Endothelial cell of umbilical vein (primary cell): ENCODE results near the gene MAN2A1. TPM values are rescaled to one million over a fixed set of nuclear protein-coding genes. Genes with fewer than 3 reads are reported as not detected.
A peak's percentile ranks its signal among the peaks of the same experiment; 100 is the strongest.

ENCODE experiments used
- BruUV-seq: library from RNA; stranded (reverse); fragments of 400-500 nt; replicated peaks from 2 replicates; lab custom pipeline; 2021; lab: Mats Ljungman, UMichigan
- CTCF ChIA-PET: fragments of 300-600, 350-600 bp; sonication (Branson Sonifier 250); formaldehyde crosslinking; loops from one replicate; lab custom pipeline; 2021; ENCODE audit warnings: antibody characterized with exemption, inconsistent platforms; lab: Charles Lee
- POLR2A ChIA-PET: fragments of 300-600, 350-600 bp; sonication (Branson Sonifier 250); formaldehyde crosslinking; loops from one replicate; lab custom pipeline; 2021; ENCODE audit warnings: antibody characterized with exemption, inconsistent platforms; lab: Charles Lee
- DNase-seq: peaks from one replicate; pipeline ENCODE4 v3.0.0-alpha.2; 2011; ENCODE audit warnings: low read depth, low spot score
- FAIRE-seq: peaks from 2 replicates; lab custom pipeline; 2011; peaks lifted over from hg19 to GRCh38; lab: Jason Lieb, UNC
- H2AFZ ChIP-seq: 2 replicates; pipeline ENCODE4 v1.6.0; 2012; ENCODE audit warnings: low read depth, low read length, control low read depth, inconsistent platforms
- H3K27ac ChIP-seq: 2 replicates; pipeline ENCODE4 v1.5.1; 2011; ENCODE audit warnings: low read depth, mild to moderate bottlenecking, control low read depth, low read length, moderate library complexity; ENCODE audit not compliant: insufficient read depth
- H3K27me3 ChIP-seq, 2 experiments: 2 replicates each; pipeline versions ENCODE4 v1.6.0 to v1.6.1; 2011; ENCODE audit warnings: low read length in 2 of 2, mixed read lengths in 1 of 2; ENCODE audit not compliant: control insufficient read depth in 2 of 2, insufficient read depth in 2 of 2
- H3K36me3 ChIP-seq, 2 experiments: 2 replicates in 1 of 2; 3 replicates in 1 of 2; pipeline ENCODE4 v1.5.1; 2011; ENCODE audit warnings: low read length in 2 of 2, mild to moderate bottlenecking in 1 of 2, moderate library complexity in 1 of 2; ENCODE audit not compliant: control insufficient read depth in 2 of 2, insufficient read depth in 2 of 2; ENCODE audit errors: extremely low read depth in 1 of 2
- H3K4me1 ChIP-seq: 3 replicates; pipeline ENCODE4 v1.5.1; 2011; ENCODE audit warnings: mild to moderate bottlenecking, low read length; ENCODE audit not compliant: control insufficient read depth, insufficient read depth; ENCODE audit errors: extremely low read depth
- H3K4me2 ChIP-seq: 2 replicates; pipeline ENCODE4 v1.6.1; 2011; ENCODE audit warnings: low read length, control low read depth, mixed read lengths; ENCODE audit not compliant: insufficient read depth
- H3K4me3 ChIP-seq, 3 experiments: fragments of 200-600 bp in 1 of 3; sonication (generic), shearing (Covaris generic) in 1 of 3; replicated peaks in 1 of 3; 2 replicates each; pipeline ENCODE4 v1.5.1; 2011 to 2016; ENCODE audit warnings: control low read depth in 3 of 3, low read length in 3 of 3, mild to moderate bottlenecking in 2 of 3, inconsistent platforms in 1 of 3, low read depth in 1 of 3, moderate library complexity in 1 of 3; ENCODE audit not compliant: insufficient read depth in 1 of 3
- H3K79me2 ChIP-seq: 2 replicates; pipeline ENCODE4 v1.6.0; 2012; ENCODE audit warnings: low read length, inconsistent platforms; ENCODE audit not compliant: control insufficient read depth, insufficient read depth
- H3K9ac ChIP-seq: replicated peaks from 2 replicates; pipeline ENCODE3; 2011; ENCODE audit warnings: low read length, control low read depth; ENCODE audit not compliant: insufficient read depth; ENCODE audit errors: extremely low read depth
- H3K9me1 ChIP-seq: replicated peaks from 3 replicates; pipeline ENCODE4 v1.6.0; 2011; ENCODE audit warnings: mild to moderate bottlenecking, low read length; ENCODE audit not compliant: control insufficient read depth, insufficient read depth; ENCODE audit errors: extremely low read depth
- H3K9me3 ChIP-seq: replicated peaks from 2 replicates; pipeline ENCODE4 v1.5.1; 2012; ENCODE audit warnings: low read length, inconsistent platforms; ENCODE audit not compliant: control insufficient read depth, insufficient read depth
- H4K20me1 ChIP-seq: replicated peaks from 2 replicates; pipeline ENCODE3; 2011; ENCODE audit warnings: mild to moderate bottlenecking, low read length; ENCODE audit not compliant: control insufficient read depth, insufficient read depth; ENCODE audit errors: extremely low read depth
- CTCF ChIP-seq, 2 donors: IDR thresholded peaks; 1 replicate in 1 of 2; 2 replicates in 1 of 2; pipeline ENCODE4 v1.5.1; 2011; ENCODE audit warnings: low read length in 2 of 2, mild to moderate bottlenecking in 2 of 2, moderate library complexity in 2 of 2, control low read depth in 1 of 2, inconsistent platforms in 1 of 2, low read depth in 1 of 2; ENCODE audit not compliant: insufficient read depth in 1 of 2; ENCODE audit errors: extremely low read depth in 1 of 2
- EZH2 ChIP-seq: IDR thresholded peaks from 2 replicates; pipeline ENCODE4 v1.6.1; 2012; ENCODE audit warnings: borderline replicate concordance, low read depth, mild to moderate bottlenecking, moderate library complexity, low read length, inconsistent platforms; ENCODE audit not compliant: severe bottlenecking
- FOS ChIP-seq: IDR thresholded peaks from 2 replicates; pipeline ENCODE4 v1.6.1; 2011; ENCODE audit warnings: mild to moderate bottlenecking, low read length, moderate library complexity, borderline replicate concordance; ENCODE audit not compliant: insufficient read depth
- GATA2 ChIP-seq: IDR thresholded peaks from 2 replicates; pipeline ENCODE4 v1.7.0; 2011; ENCODE audit warnings: low read depth, mild to moderate bottlenecking, moderate library complexity, mixed read lengths, low read length; ENCODE audit not compliant: insufficient read length, insufficient read depth
- JUN ChIP-seq: IDR thresholded peaks from 2 replicates; pipeline ENCODE4 v1.6.1; 2011; ENCODE audit warnings: borderline replicate concordance, low read depth; ENCODE audit not compliant: insufficient read length, insufficient read depth
- MAX ChIP-seq: IDR thresholded peaks from 2 replicates; pipeline ENCODE4 v1.6.1; 2011; ENCODE audit not compliant: insufficient read depth, insufficient read length
- MYC ChIP-seq: IDR thresholded peaks from one replicate; pipeline ENCODE4 v1.6.1; 2011; ENCODE audit warnings: mild to moderate bottlenecking, low read depth, low read length
- POLR2A ChIP-seq: IDR thresholded peaks from 2 replicates; pipeline ENCODE4 v1.6.1; 2012; ENCODE audit warnings: low read depth, mild to moderate bottlenecking, control low read depth, low read length
- POLR2AphosphoS5 ChIP-seq: IDR thresholded peaks from 2 replicates; pipeline ENCODE4 v1.6.1; 2012; ENCODE audit warnings: low read depth, mild to moderate bottlenecking, control low read depth, low read length, moderate library complexity; ENCODE audit not compliant: insufficient read depth
- dilution Hi-C: fragments of 300-500 bp; cut with MboI; formaldehyde crosslinking; loops from one replicate; pipeline ENCODE4 v1.15.0; 2019; ENCODE audit warnings: low sequenced_read_pairs; ENCODE audit not compliant: extremely low pct_ligation_motif_present
- intact Hi-C: fragments of 100-400 bp; cut with micrococcal nuclease; formaldehyde crosslinking; loops from one replicate; pipeline ENCODE4 v1.10.0; 2022
- polyA plus RNA-seq, 4 experiments: library from polyadenylated mRNA; depleted of rRNA in 3 of 4; stranded (reverse) in 3 of 4; unstranded in 1 of 4; fragments of >200 nt; gene quantifications; 2 replicates each; pipeline versions ENCODE4 v1.2.1 to v1.2.3, GENCODE V29; 2011 to 2012; ENCODE audit warnings: missing spikeins in 1 of 4
- total RNA-seq: library from RNA; stranded (reverse); gene quantifications from 2 replicates; pipeline ENCODE4 v1.2.3, GENCODE V29; 2021

MAN2A1 gene
- total and polyA plus RNA-seq, 2 donors (not counting 3 experiments of a cell fraction or from before 2014, with no cell fraction given), result 20.8 to 54.8 TPM

GRCh38 chr5:109695005-109695926 is 5.5 kb downstream of the MAN2A1 start:
- dilution Hi-C loops, result no loop called here
- FAIRE-seq, result no peak
- intact Hi-C loops, result loop anchor here (10.0 kb wide), 1 partner anchor 590 kb away; no protein-coding TSS in a partner anchor

GRCh38 chr5:109697339-109697738 is 7.6 kb downstream of the MAN2A1 start:
- no peak overlapping the region for H3K4me2 ChIP-seq
- H3K9ac ChIP-seq, result no peak overlapping the region
- H3K9me3 ChIP-seq, result no peaks in the 10 kb centered on the region
- H3K27me3 ChIP-seq, result no peaks in the 10 kb centered on the region
- ChIA-PET CTCF (no interaction called here), POLR2A (no interaction called here)
- TF ChIP-seq EZH2 (no peak), JUN (no peak), MAX (no peak), MYC (no peak), CTCF (IDR thresholded peaks at IDR 0.05; ENCODE audit: extremely low read depth in 1 of 2, insufficient read depth in 1 of 2, low read depth in 1 of 2, low read length in 2 of 2) (no peak), FOS (no peak), POLR2AphosphoS5 (no peak), POLR2A (no peak), GATA2 (no peak)
- H3K79me2 ChIP-seq, result peaks cover 83% of the 10 kb centered on the region
- no peak overlapping the region for H3K4me3 ChIP-seq
- no peak for FAIRE-seq
- H3K36me3 ChIP-seq, result no peaks in the 10 kb centered on the region
- no peak overlapping the region for H3K27ac ChIP-seq
- no peak for DNase-seq
- intact Hi-C loops, result loop anchor here (10.0 kb wide), 1 partner anchor 593 kb away; no protein-coding TSS in a partner anchor
- no peak overlapping the region for H2AFZ ChIP-seq
- peaks cover under 1% of the 10 kb centered on the region for H3K4me1 ChIP-seq
- H4K20me1 ChIP-seq, result no peaks in the 10 kb centered on the region
- BruUV-seq, result no TSS peak
- H3K9me1 ChIP-seq, result no peaks in the 10 kb centered on the region
- dilution Hi-C loops, result no loop called here

More at GRCh38 chr5:109695005-109695926, 5.5 kb downstream of the MAN2A1 start:
- DNase-seq, result peak; percentile 4
- Histone ChIP-seq H3K27me3 (no peaks in the 10 kb centered on the region), H3K4me1 (peaks cover 8% of the 10 kb centered on the region), H3K9me3 (no peaks in the 10 kb centered on the region), H3K9ac (no peak overlapping the region), H2AFZ (no peak overlapping the region), H3K27ac (no peak overlapping the region), H4K20me1 (peaks cover 2% of the 10 kb centered on the region), H3K4me3 (no peak overlapping the region), H3K79me2 (peaks cover 82% of the 10 kb centered on the region), H3K4me2 (no peak overlapping the region), H3K36me3 (no peaks in the 10 kb centered on the region), H3K9me1 (no peaks in the 10 kb centered on the region)
- no TSS peak for BruUV-seq
- POLR2A ChIA-PET, result no interaction called here
- CTCF ChIA-PET, result interaction anchor here (0.8 to 2.2 kb wide), 3 partner anchors 54 to 930 kb away, joined by 3 to 5 read pairs (median 3); no protein-coding TSS in a partner anchor
- TF ChIP-seq JUN, result no peak
- TF ChIP-seq EZH2, result no peak
- no peak for TF ChIP-seq FOS
